HCT116 (cell line): ENCODE results near the gene AFP. TPM values are rescaled to one million over a fixed set of nuclear protein-coding genes. Genes with fewer than 3 reads are reported as not detected.

Experiments used
- ATAC-seq: fragments of 200-7000 bp; cut with Tn5 transposase; 2 replicates; pipeline ENCODE4 v1.9.1; 2020; ENCODE audit warnings: mild to moderate bottlenecking, moderate library complexity
- BruUV-seq: library from RNA; stranded (reverse); fragments of 400-500 nt; replicated peaks from 2 replicates; lab custom pipeline; 2021; lab: Mats Ljungman, UMichigan
- CTCF ChIA-PET: fragments of 300-600 bp; sonication (Branson Sonifier 250); formaldehyde crosslinking; loops from one replicate; lab custom pipeline; 2021; ENCODE audit warnings: antibody characterized with exemption; lab: Charles Lee
- POLR2A ChIA-PET: fragments of 300-600, 350-600 bp; sonication (Branson Sonifier 250); formaldehyde crosslinking; loops from one replicate; lab custom pipeline; 2021; ENCODE audit warnings: antibody characterized with exemption; lab: Charles Lee
- RAD21 ChIA-PET, 2 experiments: fragments of 300-600 bp; sonication (Branson Sonifier 250); formaldehyde crosslinking; loops; one replicate each; lab custom pipeline; 2023; ENCODE audit warnings: low total read pairs in 2 of 2; ENCODE audit not compliant: uncharacterized antibody in 2 of 2, unreplicated experiment in 2 of 2, low non-redundant PET in 1 of 2; lab: Charles Lee
- DNase-seq: peaks from one replicate; pipeline ENCODE4 v3.0.0-alpha.2; 2010; ENCODE audit warnings: low read depth, low spot score
- H2AFZ ChIP-seq: fragments of 200-600 bp; shearing (Covaris generic), sonication (generic); 2 replicates; pipeline ENCODE4 v1.6.1; 2017; ENCODE audit warnings: low read depth, mixed run types, mixed read lengths, antibody characterized with exemption, low read length; ENCODE audit not compliant: poor library complexity, severe bottlenecking
- H3K27ac ChIP-seq: 2 replicates; pipeline ENCODE4 v1.5.1; 2012; ENCODE audit warnings: low read depth, low read length
- H3K27me3 ChIP-seq: fragments of 200-600 bp; sonication (generic); 2 replicates; pipeline ENCODE4 v1.6.1; 2016; ENCODE audit warnings: mixed run types, low read length, mixed read lengths; ENCODE audit not compliant: insufficient read depth
- H3K36me3 ChIP-seq, 2 experiments: fragments of 200-500 bp in 1 of 2; fragments of 200-600 bp in 1 of 2; sonication (Bioruptor generic) in 1 of 2; sonication (generic) in 1 of 2; 2 replicates each; pipeline versions ENCODE4 v1.5.1 to v1.6.1; 2014 to 2016; ENCODE audit warnings: low read length in 2 of 2, inconsistent platforms in 1 of 2, mixed read lengths in 1 of 2, mixed run types in 1 of 2; ENCODE audit not compliant: insufficient read depth in 2 of 2, control insufficient read depth in 1 of 2
- H3K4me1 ChIP-seq, 2 experiments: fragments of 200-600 bp in 1 of 2; sonication (generic) in 1 of 2; 2 replicates each; pipeline versions ENCODE4 v1.5.1 to v1.6.1; 2012 to 2017; ENCODE audit warnings: low read length in 2 of 2, inconsistent platforms in 1 of 2, mild to moderate bottlenecking in 1 of 2, mixed read lengths in 1 of 2, mixed run types in 1 of 2, moderate library complexity in 1 of 2; ENCODE audit not compliant: insufficient read depth in 2 of 2, control insufficient read depth in 1 of 2
- H3K4me2 ChIP-seq: fragments of 200-600 bp; sonication (generic); 2 replicates; pipeline ENCODE4 v1.6.1; 2017; ENCODE audit warnings: mixed run types, low read length, mixed read lengths
- H3K4me3 ChIP-seq, 2 experiments: fragments of 200-600 bp in 1 of 2; sonication (generic) in 1 of 2; replicated peaks in 1 of 2; 2 replicates each; pipeline ENCODE4 v1.5.1; 2011 to 2016; ENCODE audit warnings: low read length in 2 of 2, control low read depth in 1 of 2, low read depth in 1 of 2, mild to moderate bottlenecking in 1 of 2, mixed read lengths in 1 of 2, mixed run types in 1 of 2
- H3K79me2 ChIP-seq: fragments of 200-600 bp; sonication (generic); 2 replicates; pipeline ENCODE4 v1.6.1; 2017; ENCODE audit warnings: mild to moderate bottlenecking, mixed run types, low read length, moderate library complexity, mixed read lengths; ENCODE audit not compliant: insufficient read depth
- H3K9ac ChIP-seq: fragments of 200-600 bp; sonication (generic); 2 replicates; pipeline ENCODE4 v1.6.1; 2016; ENCODE audit warnings: low read length, mixed read lengths
- H3K9me2 ChIP-seq: fragments of 200-600 bp; sonication (generic), shearing (Covaris generic); 2 replicates; pipeline ENCODE4 v1.6.1; 2017; ENCODE audit warnings: mixed run types, mild to moderate bottlenecking, moderate library complexity; ENCODE audit not compliant: insufficient read depth
- H3K9me3 ChIP-seq, 2 experiments: fragments of 200-500 bp in 1 of 2; fragments of 200-600 bp in 1 of 2; sonication (Bioruptor generic) in 1 of 2; sonication (generic) in 1 of 2; 2 replicates each; pipeline ENCODE4 v1.6.1; 2014 to 2017; ENCODE audit warnings: low read length in 2 of 2, mixed read lengths in 2 of 2, inconsistent platforms in 1 of 2, low read depth in 1 of 2, mild to moderate bottlenecking in 1 of 2, mixed run types in 1 of 2, moderate library complexity in 1 of 2; ENCODE audit not compliant: control insufficient read depth in 1 of 2, insufficient read depth in 1 of 2
- H4K20me1 ChIP-seq: fragments of 200-600 bp; sonication (generic), shearing (Covaris generic); 2 replicates; pipeline ENCODE4 v1.6.1; 2017; ENCODE audit warnings: mixed run types, mild to moderate bottlenecking, moderate library complexity; ENCODE audit not compliant: insufficient read depth
- ATF3 ChIP-seq: IDR thresholded peaks from 2 replicates; pipeline ENCODE4 v1.6.1; 2012
- CEBPB ChIP-seq: IDR thresholded peaks from 2 replicates; pipeline ENCODE4 v1.6.1; 2012; ENCODE audit warnings: low read depth
- EGR1 ChIP-seq: IDR thresholded peaks from 2 replicates; pipeline ENCODE4 v1.6.1; 2012; ENCODE audit warnings: low read depth
- ELF1 ChIP-seq: IDR thresholded peaks from 2 replicates; pipeline ENCODE4 v1.6.1; 2012; ENCODE audit warnings: low read depth, borderline replicate concordance
- EZH2 ChIP-seq: fragments of 200-600 bp; sonication (generic); IDR thresholded peaks from 2 replicates; pipeline ENCODE4 v1.6.1; 2017; ENCODE audit warnings: antibody characterized with exemption, mixed run types
- JUND ChIP-seq: IDR thresholded peaks from 2 replicates; pipeline ENCODE4 v1.6.1; 2012
- MAX ChIP-seq: IDR thresholded peaks from 2 replicates; pipeline ENCODE4 v1.6.1; 2012
- POLR2A ChIP-seq: IDR thresholded peaks from 2 replicates; pipeline ENCODE4 v1.7.0; 2011; ENCODE audit warnings: borderline replicate concordance; ENCODE audit not compliant: insufficient read depth, insufficient read length; ENCODE audit errors: extremely low read depth
- RAD21 ChIP-seq: IDR thresholded peaks from 2 replicates; pipeline ENCODE4 v1.6.1; 2012; ENCODE audit warnings: low read depth, mild to moderate bottlenecking
- REST ChIP-seq: IDR thresholded peaks from 2 replicates; pipeline ENCODE4 v1.6.1; 2012; ENCODE audit warnings: low read depth
- SIN3A ChIP-seq: IDR thresholded peaks from 2 replicates; pipeline ENCODE4 v1.6.1; 2012; ENCODE audit warnings: low read depth
- SRF ChIP-seq: IDR thresholded peaks from 2 replicates; pipeline ENCODE4 v1.6.1; 2012; ENCODE audit warnings: low read depth
- YY1 ChIP-seq: IDR thresholded peaks from 2 replicates; pipeline ENCODE4 v1.6.1; 2011; ENCODE audit warnings: low read length, low read depth, moderate library complexity, mild to moderate bottlenecking; ENCODE audit not compliant: insufficient replicate concordance; ENCODE audit errors: extremely low read depth
- ZBTB33 ChIP-seq: IDR thresholded peaks from 2 replicates; pipeline ENCODE4 v1.6.1; 2011; ENCODE audit warnings: mild to moderate bottlenecking, low read length, moderate library complexity; ENCODE audit not compliant: insufficient replicate concordance; ENCODE audit errors: extremely low read depth
- ZNF274 ChIP-seq: fragments of 200-500 bp; sonication (Bioruptor generic); IDR thresholded peaks from 2 replicates; pipeline ENCODE4 v1.6.1; 2014; ENCODE audit warnings: mild to moderate bottlenecking, low read depth, low read length, inconsistent platforms
- intact Hi-C: fragments of 100-400 bp; cut with micrococcal nuclease; formaldehyde crosslinking; loops from 2 replicates; pipeline ENCODE4 v1.10.0; 2022
- total RNA-seq: library from RNA; stranded (reverse); gene quantifications from one replicate; pipeline ENCODE4 v1.2.1, GENCODE V29; 2021; ENCODE audit not compliant: unreplicated experiment

Gene AFP
- total RNA-seq, 1 experiment from 2014 or later, result 1.6 TPM

- no peak for DNase-seq
- RAD21 ChIA-PET, result no interaction called here
- intact Hi-C loops, result no loop called here
- H3K27ac ChIP-seq, result no peak overlapping the region
- H3K4me1 ChIP-seq, result no peaks in the 10 kb centered on the region
- no peaks in the 10 kb centered on the region for H3K79me2 ChIP-seq
- no peaks in the 10 kb centered on the region for H3K27me3 ChIP-seq
- H3K4me2 ChIP-seq, result no peak overlapping the region
- H3K9ac ChIP-seq, result no peak overlapping the region
- CTCF ChIA-PET, result no interaction called here
- no peaks in the 10 kb centered on the region for H3K9me3 ChIP-seq
- no peak for TF ChIP-seq ATF3
- TF ChIP-seq EZH2, result no peak
- TF ChIP-seq ZNF274, result no peak
- no peak for TF ChIP-seq MAX
- no peak for TF ChIP-seq YY1
- no peak for TF ChIP-seq SRF
- no peak for TF ChIP-seq EGR1
- no peak for TF ChIP-seq ELF1
- no peak for TF ChIP-seq ZBTB33
- TF ChIP-seq RAD21, result no peak
- TF ChIP-seq CEBPB, result no peak
- TF ChIP-seq POLR2A, result no peak
- TF ChIP-seq REST, result no peak
- no peak for TF ChIP-seq JUND
- TF ChIP-seq SIN3A, result no peak
- no TSS peak for BruUV-seq
- no peak overlapping the region for H2AFZ ChIP-seq
- ATAC-seq, result no peak
- POLR2A ChIA-PET, result no interaction called here
- no peaks in the 10 kb centered on the region for H4K20me1 ChIP-seq
- H3K9me2 ChIP-seq, result no peaks in the 10 kb centered on the region
- no peak overlapping the region for H3K4me3 ChIP-seq
- H3K36me3 ChIP-seq, result no peaks in the 10 kb centered on the region
Observed at GRCh38 chr4:73479323-73479722, 43.3 kb downstream of the AFP start.
